ENCODE measurements around the gene CEP170B. TPM values are rescaled to one million over a fixed set of nuclear protein-coding genes. Genes with fewer than 3 reads are reported as not detected.

CEP170B gene
- total and polyA plus RNA-seq, 2 of the 13 experiments (the other 11 are each of a cell fraction or from before 2014, with no cell fraction given): 4.3 to 8.8 TPM

DNA sequence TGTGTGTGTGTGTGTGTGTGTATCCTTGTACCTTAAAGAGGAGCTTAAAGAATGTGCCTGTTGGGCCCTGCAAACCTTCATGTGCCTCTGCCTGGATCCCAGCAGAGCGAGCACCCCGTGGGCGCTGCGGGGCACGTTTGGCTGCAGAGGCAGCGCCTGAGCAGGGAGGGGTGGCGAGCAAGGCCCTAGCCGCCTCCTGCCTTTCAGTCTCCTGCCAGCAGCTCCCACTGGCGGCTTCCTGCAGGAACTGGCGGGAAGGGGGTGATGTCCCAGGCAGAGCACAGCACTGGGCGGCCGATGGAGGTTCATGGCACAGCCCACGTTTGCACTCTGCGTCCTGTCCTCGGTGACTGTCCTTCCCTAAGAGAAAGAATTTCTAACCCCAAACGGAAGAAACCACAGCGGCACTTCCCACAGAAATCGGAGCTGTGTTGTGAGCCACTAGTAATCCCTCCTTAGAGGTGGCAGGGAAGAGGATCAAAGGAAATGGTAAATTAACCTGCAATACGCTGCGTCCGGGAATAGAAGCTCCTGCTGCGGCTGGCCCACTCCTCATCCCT is 44.3 kb upstream of the CEP170B start (continued):
- TF ChIP-seq ATAD3A (CRISPR knock-in tag; IDR thresholded peaks at IDR 0.05): no peak
- TF ChIP-seq CCDC6 (CRISPR knock-in tag; IDR thresholded peaks at IDR 0.05): peak; percentile 36; the same call in 1 of the 2 replicates
- TF ChIP-seq TBL1XR1 (IDR thresholded peaks at IDR 0.05; ENCODE audit: borderline replicate concordance, low read length, partially characterized antibody): no peak
- TF ChIP-seq, protein P1, sequence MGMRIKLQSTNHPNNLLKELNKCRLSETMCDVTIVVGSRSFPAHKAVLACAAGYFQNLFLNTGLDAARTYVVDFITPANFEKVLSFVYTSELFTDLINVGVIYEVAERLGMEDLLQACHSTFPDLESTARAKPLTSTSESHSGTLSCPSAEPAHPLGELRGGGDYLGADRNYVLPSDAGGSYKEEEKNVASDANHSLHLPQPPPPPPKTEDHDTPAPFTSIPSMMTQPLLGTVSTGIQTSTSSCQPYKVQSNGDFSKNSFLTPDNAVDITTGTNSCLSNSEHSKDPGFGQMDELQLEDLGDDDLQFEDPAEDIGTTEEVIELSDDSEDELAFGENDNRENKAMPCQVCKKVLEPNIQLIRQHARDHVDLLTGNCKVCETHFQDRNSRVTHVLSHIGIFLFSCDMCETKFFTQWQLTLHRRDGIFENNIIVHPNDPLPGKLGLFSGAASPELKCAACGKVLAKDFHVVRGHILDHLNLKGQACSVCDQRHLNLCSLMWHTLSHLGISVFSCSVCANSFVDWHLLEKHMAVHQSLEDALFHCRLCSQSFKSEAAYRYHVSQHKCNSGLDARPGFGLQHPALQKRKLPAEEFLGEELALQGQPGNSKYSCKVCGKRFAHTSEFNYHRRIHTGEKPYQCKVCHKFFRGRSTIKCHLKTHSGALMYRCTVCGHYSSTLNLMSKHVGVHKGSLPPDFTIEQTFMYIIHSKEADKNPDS (CRISPR knock-in tag; IDR thresholded peaks at IDR 0.05): no peak
- peak; percentile 79; the same call in 1 of the 2 replicates for TF ChIP-seq ZC3H13 (CRISPR knock-in tag; IDR thresholded peaks at IDR 0.05)
- peak; percentile 65; the same call in 1 of the 2 replicates for TF ChIP-seq ARID2 (CRISPR knock-in tag; IDR thresholded peaks at IDR 0.05; ENCODE audit: borderline replicate concordance)
- TF ChIP-seq REL (CRISPR knock-in tag; conservative IDR thresholded peaks at IDR 0.05): no peak
- no peak for TF ChIP-seq MIXL1 (CRISPR knock-in tag; IDR thresholded peaks at IDR 0.05)
- TF ChIP-seq ESRRA (CRISPR knock-in tag; IDR thresholded peaks at IDR 0.05; ENCODE audit: low read depth): 0 out of 2 replicates have a peak, but pooled peaks have one; percentile 31
- TF ChIP-seq MATR3 (CRISPR knock-in tag; IDR thresholded peaks at IDR 0.05): no peak
- TF ChIP-seq, protein P2, sequence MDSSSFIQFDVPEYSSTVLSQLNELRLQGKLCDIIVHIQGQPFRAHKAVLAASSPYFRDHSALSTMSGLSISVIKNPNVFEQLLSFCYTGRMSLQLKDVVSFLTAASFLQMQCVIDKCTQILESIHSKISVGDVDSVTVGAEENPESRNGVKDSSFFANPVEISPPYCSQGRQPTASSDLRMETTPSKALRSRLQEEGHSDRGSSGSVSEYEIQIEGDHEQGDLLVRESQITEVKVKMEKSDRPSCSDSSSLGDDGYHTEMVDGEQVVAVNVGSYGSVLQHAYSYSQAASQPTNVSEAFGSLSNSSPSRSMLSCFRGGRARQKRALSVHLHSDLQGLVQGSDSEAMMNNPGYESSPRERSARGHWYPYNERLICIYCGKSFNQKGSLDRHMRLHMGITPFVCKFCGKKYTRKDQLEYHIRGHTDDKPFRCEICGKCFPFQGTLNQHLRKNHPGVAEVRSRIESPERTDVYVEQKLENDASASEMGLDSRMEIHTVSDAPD (CRISPR knock-in tag; IDR thresholded peaks at IDR 0.05): 0 out of 2 replicates have a peak, but pooled peaks have one; percentile 58
- no peak for TF ChIP-seq HNRNPH1 (optimal IDR thresholded peaks at IDR 0.05; ENCODE audit: low read depth, low read length)
- TF ChIP-seq, protein P3, sequence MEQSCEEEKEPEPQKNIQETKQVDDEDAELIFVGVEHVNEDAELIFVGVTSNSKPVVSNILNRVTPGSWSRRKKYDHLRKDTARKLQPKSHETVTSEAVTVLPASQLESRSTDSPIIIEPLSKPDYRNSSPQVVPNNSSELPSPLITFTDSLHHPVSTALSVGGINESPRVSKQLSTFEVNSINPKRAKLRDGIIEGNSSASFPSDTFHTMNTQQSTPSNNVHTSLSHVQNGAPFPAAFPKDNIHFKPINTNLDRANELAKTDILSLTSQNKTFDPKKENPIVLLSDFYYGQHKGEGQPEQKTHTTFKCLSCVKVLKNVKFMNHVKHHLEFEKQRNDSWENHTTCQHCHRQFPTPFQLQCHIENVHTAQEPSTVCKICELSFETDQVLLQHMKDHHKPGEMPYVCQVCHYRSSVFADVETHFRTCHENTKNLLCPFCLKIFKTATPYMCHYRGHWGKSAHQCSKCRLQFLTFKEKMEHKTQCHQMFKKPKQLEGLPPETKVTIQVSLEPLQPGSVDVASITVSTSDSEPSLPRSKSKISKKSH (CRISPR knock-in tag; IDR thresholded peaks at IDR 0.05; ENCODE audit: borderline replicate concordance): no peak
- no peak for TF ChIP-seq PHF20 (CRISPR knock-in tag; IDR thresholded peaks at IDR 0.05)
- TF ChIP-seq DPF2 (CRISPR knock-in tag; IDR thresholded peaks at IDR 0.05; ENCODE audit: borderline replicate concordance, low read depth): no peak
- TF ChIP-seq ZNF724P (CRISPR knock-in tag; IDR thresholded peaks at IDR 0.05; ENCODE audit: borderline replicate concordance): no peak
- TF ChIP-seq FUBP1 (CRISPR knock-in tag; IDR thresholded peaks at IDR 0.05; ENCODE audit: borderline replicate concordance): no peak
- TF ChIP-seq ZNF713 (CRISPR knock-in tag; IDR thresholded peaks at IDR 0.05): no peak
- no peak for TF ChIP-seq HNF4G (IDR thresholded peaks at IDR 0.05; ENCODE audit: borderline replicate concordance, low read depth, low read length)
- peak; percentile 69; the same call in 1 of the 2 replicates for TF ChIP-seq HNF4G (CRISPR knock-in tag; IDR thresholded peaks at IDR 0.05; ENCODE audit: borderline replicate concordance, low read depth)
- TF ChIP-seq FIP1L1 (IDR thresholded peaks at IDR 0.05; ENCODE audit: borderline replicate concordance, insufficient read depth, low read depth, low read length): no peak
- TF ChIP-seq TMF1 (CRISPR knock-in tag; IDR thresholded peaks at IDR 0.05; ENCODE audit: low read depth): 0 out of 2 replicates have a peak, but pooled peaks have one; percentile 4
- no peak for TF ChIP-seq CHD2 (IDR thresholded peaks at IDR 0.05; ENCODE audit: low read depth, low read length)
- TF ChIP-seq TBP (CRISPR knock-in tag; IDR thresholded peaks at IDR 0.05): no peak
